Measurements from ENCODE around the gene PPARG. TPM values are rescaled to one million over a fixed set of nuclear protein-coding genes. Genes with fewer than 3 reads are reported as not detected.
"Not testable (repeated sequence)": the region's sequence is repeated elsewhere in the genome, so short reads cannot be mapped to it uniquely, and the experiment has no call there.

PPARG gene
- total and polyA plus RNA-seq, 10 donors: 5.5 to 28.0 (median 19.4) TPM

DNA sequence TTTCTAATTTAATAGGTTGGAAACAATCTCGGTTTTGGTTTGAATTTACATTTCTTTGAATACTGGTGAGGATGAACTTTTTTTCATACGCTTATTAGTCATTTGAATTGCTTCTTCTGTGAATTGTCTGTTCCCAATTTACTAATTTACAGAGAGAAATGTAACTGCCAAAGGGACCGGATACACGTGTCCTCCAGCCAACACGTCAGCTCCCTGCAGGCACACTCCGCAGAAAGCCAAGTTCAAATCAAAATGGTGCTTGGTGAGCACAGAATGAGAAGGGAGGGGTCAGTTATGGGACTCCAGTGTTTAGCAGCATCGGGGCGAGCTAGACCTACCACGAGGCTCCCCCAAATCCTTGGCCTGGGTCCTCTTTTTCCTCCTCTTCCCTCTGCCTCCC lies 184.6 kb downstream of the PPARG start:
- peaks cover 0 to 8% (median 0%) of the 10 kb centered on the region in 6 donors for H3K4me1 ChIP-seq
- intact Hi-C loops (cut with DNase I; ENCODE audit: low total_unique reads): loop anchor here (10.0 kb wide), 1 partner anchor 189 kb away; the partner anchor contains the start of gene PPARG
- TF ChIP-seq, protein P1, sequence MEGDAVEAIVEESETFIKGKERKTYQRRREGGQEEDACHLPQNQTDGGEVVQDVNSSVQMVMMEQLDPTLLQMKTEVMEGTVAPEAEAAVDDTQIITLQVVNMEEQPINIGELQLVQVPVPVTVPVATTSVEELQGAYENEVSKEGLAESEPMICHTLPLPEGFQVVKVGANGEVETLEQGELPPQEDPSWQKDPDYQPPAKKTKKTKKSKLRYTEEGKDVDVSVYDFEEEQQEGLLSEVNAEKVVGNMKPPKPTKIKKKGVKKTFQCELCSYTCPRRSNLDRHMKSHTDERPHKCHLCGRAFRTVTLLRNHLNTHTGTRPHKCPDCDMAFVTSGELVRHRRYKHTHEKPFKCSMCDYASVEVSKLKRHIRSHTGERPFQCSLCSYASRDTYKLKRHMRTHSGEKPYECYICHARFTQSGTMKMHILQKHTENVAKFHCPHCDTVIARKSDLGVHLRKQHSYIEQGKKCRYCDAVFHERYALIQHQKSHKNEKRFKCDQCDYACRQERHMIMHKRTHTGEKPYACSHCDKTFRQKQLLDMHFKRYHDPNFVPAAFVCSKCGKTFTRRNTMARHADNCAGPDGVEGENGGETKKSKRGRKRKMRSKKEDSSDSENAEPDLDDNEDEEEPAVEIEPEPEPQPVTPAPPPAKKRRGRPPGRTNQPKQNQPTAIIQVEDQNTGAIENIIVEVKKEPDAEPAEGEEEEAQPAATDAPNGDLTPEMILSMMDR (IDR thresholded peaks at IDR 0.05 in 8 of 11, conservative IDR thresholded peaks at IDR 0.05 in 3 of 11): no peak
- no peak for TF ChIP-seq POLR2AphosphoS5 (IDR thresholded peaks at IDR 0.05)
- H3K27me3 ChIP-seq (replicated peaks in 1 of 7): no peaks in the 10 kb centered on the region
- no peaks in the 10 kb centered on the region for H3K36me3 ChIP-seq
- no peak for DNase-seq
- H3K9me3 ChIP-seq: no peaks in the 10 kb centered on the region
- no peak overlapping the region for H3K4me3 ChIP-seq
- no peak overlapping the region for H3K27ac ChIP-seq
- 81 to 93% (median 90%) methylated on average over 9 of the region's 9 CpGs for WGBS, 5 donors

DNA sequence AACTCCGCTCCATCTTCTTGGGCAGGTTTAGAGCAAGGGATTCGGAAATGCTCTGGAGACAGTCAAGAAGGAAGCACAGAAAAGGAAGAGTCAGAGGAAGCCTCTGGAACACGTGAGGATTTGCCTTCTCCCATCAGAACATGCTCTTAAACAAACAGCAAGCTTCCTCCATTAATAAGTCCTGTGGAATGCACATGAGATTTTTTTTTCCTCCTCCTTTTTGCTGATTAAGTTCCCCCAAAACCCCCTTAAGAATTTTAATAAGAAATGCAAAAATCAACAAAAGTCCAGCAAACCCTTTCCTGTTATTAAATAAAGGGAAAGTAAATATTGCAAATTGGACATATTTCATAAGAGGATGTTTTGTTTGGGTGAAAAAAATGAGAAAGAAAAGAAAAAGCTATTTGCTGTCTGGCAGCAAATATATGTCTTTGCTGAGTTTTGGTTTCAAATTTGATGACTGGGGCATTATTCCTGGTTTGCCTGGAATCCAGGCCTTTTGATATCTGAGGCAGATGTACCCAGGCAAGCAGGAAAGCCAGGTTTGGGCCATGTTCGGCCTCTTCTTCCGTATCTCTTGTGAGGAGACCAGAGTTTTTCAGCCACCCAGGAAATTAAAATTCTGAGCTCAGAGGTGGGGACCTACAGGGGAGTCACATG lies 187.5 kb downstream of the PPARG start:
- H3K27me3 ChIP-seq (replicated peaks in 1 of 7): no peaks in the 10 kb centered on the region
- intact Hi-C loops (cut with DNase I; ENCODE audit: low total_unique reads): loop anchor here (5.0 to 10.0 kb wide), 2 partner anchors 192 to 339 kb away; partner anchors contain the start of gene PPARG
- 69 to 83% (median 80%) methylated on average over 5 of the region's 5 CpGs for WGBS, 5 donors
- peak overlapping the region in 2 of 8 donors; percentile 26 to 47 for H3K27ac ChIP-seq
- peaks cover 0 to 19% (median 11%) of the 10 kb centered on the region in 6 donors for H3K4me1 ChIP-seq
- no peak for DNase-seq
- TF ChIP-seq, protein P1 (IDR thresholded peaks at IDR 0.05 in 8 of 11, conservative IDR thresholded peaks at IDR 0.05 in 3 of 11): no peak
- TF ChIP-seq POLR2AphosphoS5 (IDR thresholded peaks at IDR 0.05): no peak
- TF ChIP-seq POLR2A (IDR thresholded peaks at IDR 0.05): no peak
- no peaks in the 10 kb centered on the region for H3K36me3 ChIP-seq
- no peak overlapping the region for H3K4me3 ChIP-seq
- H3K9me3 ChIP-seq: no peaks in the 10 kb centered on the region

DNA sequence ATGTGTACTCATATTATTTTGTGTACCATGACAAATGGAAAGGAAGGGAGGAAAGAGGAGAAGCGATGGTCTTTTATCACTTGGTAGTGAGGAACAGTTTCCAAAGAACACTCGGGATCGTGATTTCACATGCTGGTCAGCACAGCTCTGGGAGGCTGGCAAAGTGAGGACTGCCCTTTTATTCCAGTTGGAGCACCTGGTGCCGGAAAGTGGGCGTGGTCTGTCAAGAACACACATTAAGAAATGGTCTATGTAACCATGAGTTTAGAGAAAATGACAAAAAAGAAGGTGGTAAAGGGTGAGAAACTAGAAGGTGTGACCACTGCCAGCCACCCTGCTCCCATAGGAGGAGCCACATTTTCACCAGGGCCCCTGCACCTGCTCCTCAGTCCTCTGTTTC lies 188.4 kb downstream of the PPARG start:
- 91 to 98% (median 94%) methylated on average over 5 of the region's 5 CpGs for WGBS, 5 donors
- peaks cover 0 to 22% (median 12%) of the 10 kb centered on the region in 6 donors for H3K4me1 ChIP-seq
- H3K36me3 ChIP-seq: no peaks in the 10 kb centered on the region
- TF ChIP-seq, protein P1 (IDR thresholded peaks at IDR 0.05 in 8 of 11, conservative IDR thresholded peaks at IDR 0.05 in 3 of 11): no peak
- TF ChIP-seq POLR2AphosphoS5 (IDR thresholded peaks at IDR 0.05) (no peak), POLR2A (IDR thresholded peaks at IDR 0.05) (no peak)
- no peaks in the 10 kb centered on the region for H3K9me3 ChIP-seq
- no peak overlapping the region for H3K27ac ChIP-seq
- intact Hi-C loops (cut with DNase I; ENCODE audit: low total_unique reads): loop anchor here (5.0 to 10.0 kb wide), 2 partner anchors 192 to 340 kb away; partner anchors contain the start of gene PPARG
- H3K27me3 ChIP-seq (replicated peaks in 1 of 7): no peaks in the 10 kb centered on the region
- no peak overlapping the region for H3K4me3 ChIP-seq
- DNase-seq: no peak

DNA sequence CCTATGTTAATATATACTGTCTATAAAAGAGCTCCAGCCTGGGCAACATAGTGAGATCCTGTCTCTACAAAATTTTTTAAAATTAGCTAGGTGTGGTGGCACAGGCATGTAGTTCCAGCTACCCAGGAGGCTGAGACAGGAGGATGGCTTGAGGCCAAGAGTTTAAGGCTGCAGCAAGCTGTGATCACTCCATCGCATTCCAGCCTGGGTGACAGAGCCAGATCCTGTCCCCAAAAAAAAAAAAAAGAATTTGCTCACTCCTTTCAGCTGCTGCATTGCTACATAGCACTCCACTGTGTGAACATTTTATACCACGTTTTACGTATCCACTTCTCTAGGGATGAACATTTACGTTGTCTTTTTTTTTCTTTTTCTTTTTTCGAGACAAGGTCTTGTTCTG lies 189.5 kb downstream of the PPARG start:
- Histone ChIP-seq H3K27ac (no peak overlapping the region), H3K36me3 (no peaks in the 10 kb centered on the region), H3K27me3 (replicated peaks in 1 of 7) (no peaks in the 10 kb centered on the region), H3K4me1 (peaks cover 4 to 33% (median 19%) of the 10 kb centered on the region in 6 donors), H3K9me3 (no peaks in the 10 kb centered on the region), H3K4me3 (no peak overlapping the region)
- DNase-seq: no peak
- WGBS, 5 donors: 76 to 92% (median 82%) methylated on average over 5 of the region's 5 CpGs
- no peak for TF ChIP-seq POLR2A (IDR thresholded peaks at IDR 0.05)
- intact Hi-C loops (cut with DNase I; ENCODE audit: low total_unique reads): loop anchor here (5.0 to 10.0 kb wide), 2 partner anchors 194 to 341 kb away; partner anchors contain the start of gene PPARG

DNA sequence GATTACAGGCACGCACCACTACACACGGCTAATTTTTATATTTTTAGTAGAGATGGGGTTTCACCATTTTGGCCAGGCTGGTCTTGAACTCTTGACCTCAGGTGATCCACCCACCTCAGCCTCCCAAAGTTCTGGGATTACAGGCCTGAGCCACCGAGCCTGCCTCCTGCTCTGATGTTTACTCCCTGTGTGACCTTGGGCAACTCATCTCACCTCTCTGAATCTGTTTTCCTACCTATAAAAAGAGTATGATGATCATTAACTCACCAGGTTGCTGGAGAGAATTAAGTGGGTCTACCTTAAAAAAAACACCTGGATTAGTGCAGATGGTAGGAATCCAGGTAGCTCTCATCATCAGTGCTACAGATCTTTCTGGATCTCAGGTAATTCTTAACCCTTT lies 190.3 kb downstream of the PPARG start:
- H3K4me3 ChIP-seq; H3K27me3 ChIP-seq (replicated peaks in 1 of 7); H3K9me3 ChIP-seq; H3K36me3 ChIP-seq; DNase-seq: not testable (repeated sequence)
- intact Hi-C loops (cut with DNase I; ENCODE audit: low total_unique reads): loop anchor here (5.0 to 10.0 kb wide), 2 partner anchors 194 to 342 kb away; partner anchors contain the start of gene PPARG
- H3K4me1 ChIP-seq: peaks cover 10 to 41% (median 26%) of the 10 kb centered on the region in 6 donors
- 73 to 95% (median 86%) methylated on average over 2 to 3 of the region's 3 CpGs for WGBS, 5 donors
- peak overlapping the region in 1 of 8 donors; percentile 49 for H3K27ac ChIP-seq

Data from spleen (tissue), 11 donors.